Astrocyte (in vitro differentiated cells and primary cell): Measurements from ENCODE around the gene CERT1. TPM values are rescaled to one million over a fixed set of nuclear protein-coding genes. Genes with fewer than 3 reads are reported as not detected.

Source experiments
- DNase-seq: peaks from one replicate; pipeline ENCODE4 v3.0.0-alpha.2; 2010; ENCODE audit warnings: low read depth
- FAIRE-seq: peaks from 2 replicates; lab custom pipeline; 2011; peaks lifted over from hg19 to GRCh38; lab: Jason Lieb, UNC
- H2AFZ ChIP-seq: 2 replicates; pipeline ENCODE4 v1.6.0; 2012; ENCODE audit warnings: low read depth, low read length, inconsistent platforms
- H3K27ac ChIP-seq: 2 replicates; pipeline ENCODE4 v1.5.1; 2011; ENCODE audit warnings: low read depth, low read length, inconsistent platforms
- H3K27me3 ChIP-seq: 2 replicates; pipeline ENCODE4 v1.6.0; 2011; ENCODE audit warnings: low read length, inconsistent platforms; ENCODE audit not compliant: insufficient read depth
- H3K36me3 ChIP-seq: 2 replicates; pipeline ENCODE4 v1.5.1; 2011; ENCODE audit warnings: low read length, inconsistent platforms; ENCODE audit not compliant: insufficient read depth
- H3K4me1 ChIP-seq: 2 replicates; pipeline ENCODE4 v1.5.1; 2011; ENCODE audit warnings: low read length, inconsistent platforms; ENCODE audit not compliant: insufficient read depth
- H3K4me2 ChIP-seq: 2 replicates; pipeline ENCODE4 v1.6.0; 2012; ENCODE audit warnings: low read length, inconsistent platforms
- H3K4me3 ChIP-seq: 2 replicates; pipeline ENCODE4 v1.5.1; 2011; ENCODE audit warnings: low read depth, mild to moderate bottlenecking, low read length, inconsistent platforms; ENCODE audit not compliant: insufficient read depth
- H3K79me2 ChIP-seq: 2 replicates; pipeline ENCODE4 v1.6.0; 2012; ENCODE audit warnings: mild to moderate bottlenecking, low read length, inconsistent platforms; ENCODE audit not compliant: insufficient read depth
- H3K9ac ChIP-seq: 2 replicates; pipeline ENCODE4 v1.6.0; 2012; ENCODE audit warnings: mild to moderate bottlenecking, low read length, inconsistent platforms
- H3K9me3 ChIP-seq: 2 replicates; pipeline ENCODE4 v1.5.1; 2012; ENCODE audit warnings: low read depth, mild to moderate bottlenecking, low read length, inconsistent platforms; ENCODE audit not compliant: insufficient read depth
- H4K20me1 ChIP-seq: 2 replicates; pipeline ENCODE4 v1.6.0; 2012; ENCODE audit warnings: low read length, inconsistent platforms; ENCODE audit not compliant: insufficient read depth
- H3K27ac Mint-ChIP-seq: one replicate; pipeline ENCODE4 v1.8.0; 2021; ENCODE audit warnings: mild to moderate bottlenecking, mixed read lengths; ENCODE audit not compliant: unreplicated experiment
- H3K27me3 Mint-ChIP-seq: one replicate; pipeline ENCODE4 v1.8.0; 2021; ENCODE audit warnings: low read depth, mixed read lengths; ENCODE audit not compliant: unreplicated experiment
- H3K36me3 Mint-ChIP-seq: one replicate; pipeline ENCODE4 v1.8.0; 2021; ENCODE audit warnings: low read depth, mixed read lengths; ENCODE audit not compliant: unreplicated experiment
- H3K4me1 Mint-ChIP-seq: one replicate; pipeline ENCODE4 v1.8.0; 2021; ENCODE audit warnings: low read depth, mixed read lengths; ENCODE audit not compliant: unreplicated experiment
- H3K4me3 Mint-ChIP-seq: one replicate; pipeline ENCODE4 v1.8.0; 2021; ENCODE audit warnings: mild to moderate bottlenecking, moderate library complexity, mixed read lengths; ENCODE audit not compliant: unreplicated experiment
- H3K9me3 Mint-ChIP-seq: one replicate; pipeline ENCODE4 v1.8.0; 2021; ENCODE audit warnings: mild to moderate bottlenecking, mixed read lengths; ENCODE audit not compliant: unreplicated experiment
- EZH2 ChIP-seq: IDR thresholded peaks from 2 replicates; pipeline ENCODE4 v1.6.1; 2012; ENCODE audit warnings: mild to moderate bottlenecking, low read length, inconsistent platforms; ENCODE audit not compliant: insufficient read depth
- total RNA-seq: library from RNA; stranded (reverse); gene quantifications from 2 replicates; pipeline ENCODE4 v1.2.1, GENCODE V29; 2021
- TF ChIP-seq, protein P1 (sequence below): IDR thresholded peaks from 2 replicates; pipeline ENCODE4 v1.5.1; 2011; ENCODE audit warnings: low read depth, mild to moderate bottlenecking, inconsistent platforms, low read length, moderate library complexity; ENCODE audit not compliant: insufficient read depth

The CERT1 gene
- total RNA-seq, 1 donor from 2014 or later, result 29.6 TPM

- no peak for TF ChIP-seq EZH2
- TF ChIP-seq, protein P1, sequence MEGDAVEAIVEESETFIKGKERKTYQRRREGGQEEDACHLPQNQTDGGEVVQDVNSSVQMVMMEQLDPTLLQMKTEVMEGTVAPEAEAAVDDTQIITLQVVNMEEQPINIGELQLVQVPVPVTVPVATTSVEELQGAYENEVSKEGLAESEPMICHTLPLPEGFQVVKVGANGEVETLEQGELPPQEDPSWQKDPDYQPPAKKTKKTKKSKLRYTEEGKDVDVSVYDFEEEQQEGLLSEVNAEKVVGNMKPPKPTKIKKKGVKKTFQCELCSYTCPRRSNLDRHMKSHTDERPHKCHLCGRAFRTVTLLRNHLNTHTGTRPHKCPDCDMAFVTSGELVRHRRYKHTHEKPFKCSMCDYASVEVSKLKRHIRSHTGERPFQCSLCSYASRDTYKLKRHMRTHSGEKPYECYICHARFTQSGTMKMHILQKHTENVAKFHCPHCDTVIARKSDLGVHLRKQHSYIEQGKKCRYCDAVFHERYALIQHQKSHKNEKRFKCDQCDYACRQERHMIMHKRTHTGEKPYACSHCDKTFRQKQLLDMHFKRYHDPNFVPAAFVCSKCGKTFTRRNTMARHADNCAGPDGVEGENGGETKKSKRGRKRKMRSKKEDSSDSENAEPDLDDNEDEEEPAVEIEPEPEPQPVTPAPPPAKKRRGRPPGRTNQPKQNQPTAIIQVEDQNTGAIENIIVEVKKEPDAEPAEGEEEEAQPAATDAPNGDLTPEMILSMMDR, result no peak
- H3K36me3 ChIP-seq, result peaks cover 5% of the 10 kb centered on the region
- H3K27ac Mint-ChIP-seq, result no peak overlapping the region
- peaks cover 9% of the 10 kb centered on the region for H4K20me1 ChIP-seq
- H2AFZ ChIP-seq, result no peak overlapping the region
- no peaks in the 10 kb centered on the region for H3K9me3 Mint-ChIP-seq
- no peaks in the 10 kb centered on the region for H3K27me3 ChIP-seq
- peaks cover 38% of the 10 kb centered on the region for H3K79me2 ChIP-seq
- no peaks in the 10 kb centered on the region for H3K27me3 Mint-ChIP-seq
- H3K4me3 Mint-ChIP-seq, result no peak overlapping the region
- H3K27ac ChIP-seq, result no peak overlapping the region
- H3K4me3 ChIP-seq, result no peak overlapping the region
- DNase-seq, result no peak
- no peaks in the 10 kb centered on the region for H3K9me3 ChIP-seq
- H3K4me1 ChIP-seq, result no peaks in the 10 kb centered on the region
- no peak overlapping the region for H3K9ac ChIP-seq
- FAIRE-seq, result no peak
- no peaks in the 10 kb centered on the region for H3K36me3 Mint-ChIP-seq
- no peaks in the 10 kb centered on the region for H3K4me1 Mint-ChIP-seq
- H3K4me2 ChIP-seq, result no peak overlapping the region
These were observed 36.4 kb upstream of the CERT1 start for GRCh38 chr5:75547812-75548211.

DNA sequence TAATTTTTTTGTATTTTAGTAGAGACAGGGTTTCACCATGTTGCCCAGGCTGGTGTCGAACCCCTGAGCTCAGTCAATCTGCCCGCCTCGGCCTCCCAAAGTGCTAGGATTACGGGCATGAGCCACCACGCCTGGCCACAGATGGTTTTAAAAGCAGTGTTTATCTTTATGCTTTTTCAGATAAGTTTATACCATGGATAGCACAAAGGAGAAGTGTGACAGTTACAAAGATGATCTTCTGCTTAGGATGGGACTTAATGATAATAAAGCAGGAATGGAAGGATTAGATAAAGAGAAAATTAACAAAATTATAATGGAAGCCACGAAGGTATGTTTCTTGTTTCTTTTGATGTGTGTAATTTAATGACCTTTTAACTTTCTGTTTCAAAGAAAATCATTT is 35.4 kb upstream of the CERT1 start:
- H2AFZ ChIP-seq, result no peak overlapping the region
- TF ChIP-seq EZH2, result no peak
- TF ChIP-seq, protein P1, result no peak
- DNase-seq (no peak), FAIRE-seq (no peak)
- H3K27ac ChIP-seq, result no peak overlapping the region
- Mint-ChIP-seq H3K9me3 (no peaks in the 10 kb centered on the region), H3K4me3 (no peak overlapping the region), H3K36me3 (no peaks in the 10 kb centered on the region), H3K27me3 (no peaks in the 10 kb centered on the region), H3K27ac (no peak overlapping the region), H3K4me1 (no peaks in the 10 kb centered on the region)
- no peaks in the 10 kb centered on the region for H3K27me3 ChIP-seq
- no peaks in the 10 kb centered on the region for H3K4me1 ChIP-seq
- peaks cover 43% of the 10 kb centered on the region for H3K79me2 ChIP-seq
- no peaks in the 10 kb centered on the region for H3K36me3 ChIP-seq
- peaks cover 9% of the 10 kb centered on the region for H4K20me1 ChIP-seq
- H3K4me2 ChIP-seq, result no peak overlapping the region
- no peaks in the 10 kb centered on the region for H3K9me3 ChIP-seq
- no peak overlapping the region for H3K9ac ChIP-seq
- no peak overlapping the region for H3K4me3 ChIP-seq

DNA sequence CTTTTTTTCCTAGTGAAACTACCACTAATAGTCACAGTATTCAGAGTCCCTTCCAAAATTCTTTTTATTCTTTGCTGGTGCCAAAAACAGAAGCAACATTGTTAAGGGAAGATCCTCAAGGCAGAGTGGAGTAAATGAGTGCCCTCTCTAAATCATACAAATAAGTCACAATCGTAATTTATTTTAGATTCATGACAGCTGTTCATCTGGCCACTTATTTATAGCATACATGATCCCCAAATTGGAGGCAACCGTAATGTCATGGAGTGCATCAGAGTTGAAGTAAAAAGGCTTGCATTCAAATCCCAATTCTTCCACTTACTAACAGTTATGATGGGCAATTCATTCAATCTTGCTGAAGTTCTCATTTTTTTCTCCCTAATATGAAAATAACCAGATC is 33.7 kb upstream of the CERT1 start:
- no peak for TF ChIP-seq EZH2
- TF ChIP-seq, protein P1, result no peak
- Histone ChIP-seq H3K27me3 (no peaks in the 10 kb centered on the region), H3K4me1 (no peaks in the 10 kb centered on the region), H3K9me3 (no peaks in the 10 kb centered on the region), H3K9ac (no peak overlapping the region), H2AFZ (no peak overlapping the region), H3K36me3 (no peaks in the 10 kb centered on the region), H4K20me1 (peaks cover 9% of the 10 kb centered on the region), H3K27ac (no peak overlapping the region), H3K4me2 (no peak overlapping the region), H3K79me2 (peaks cover 56% of the 10 kb centered on the region), H3K4me3 (no peak overlapping the region)
- H3K27ac Mint-ChIP-seq, result no peak overlapping the region
- no peaks in the 10 kb centered on the region for H3K9me3 Mint-ChIP-seq
- FAIRE-seq, result no peak
- no peaks in the 10 kb centered on the region for H3K4me1 Mint-ChIP-seq
- H3K36me3 Mint-ChIP-seq, result no peaks in the 10 kb centered on the region
- H3K27me3 Mint-ChIP-seq, result no peaks in the 10 kb centered on the region
- DNase-seq, result no peak
- H3K4me3 Mint-ChIP-seq, result no peak overlapping the region
